GM21737 (cell line): ENCODE results near the gene KIR2DL3.
"Not testable (repeated sequence)": the region's sequence is repeated elsewhere in the genome, so short reads cannot be mapped to it uniquely, and the experiment has no call there.

Experiments
- ATAC-seq: cut with Tn5 transposase; IDR thresholded peaks from one replicate; pipeline ENCODE4 v1.9.1; 2021; ENCODE audit warnings: mild to moderate bottlenecking, moderate library complexity; ENCODE audit not compliant: unreplicated experiment

The KIR2DL3 gene

DNA sequence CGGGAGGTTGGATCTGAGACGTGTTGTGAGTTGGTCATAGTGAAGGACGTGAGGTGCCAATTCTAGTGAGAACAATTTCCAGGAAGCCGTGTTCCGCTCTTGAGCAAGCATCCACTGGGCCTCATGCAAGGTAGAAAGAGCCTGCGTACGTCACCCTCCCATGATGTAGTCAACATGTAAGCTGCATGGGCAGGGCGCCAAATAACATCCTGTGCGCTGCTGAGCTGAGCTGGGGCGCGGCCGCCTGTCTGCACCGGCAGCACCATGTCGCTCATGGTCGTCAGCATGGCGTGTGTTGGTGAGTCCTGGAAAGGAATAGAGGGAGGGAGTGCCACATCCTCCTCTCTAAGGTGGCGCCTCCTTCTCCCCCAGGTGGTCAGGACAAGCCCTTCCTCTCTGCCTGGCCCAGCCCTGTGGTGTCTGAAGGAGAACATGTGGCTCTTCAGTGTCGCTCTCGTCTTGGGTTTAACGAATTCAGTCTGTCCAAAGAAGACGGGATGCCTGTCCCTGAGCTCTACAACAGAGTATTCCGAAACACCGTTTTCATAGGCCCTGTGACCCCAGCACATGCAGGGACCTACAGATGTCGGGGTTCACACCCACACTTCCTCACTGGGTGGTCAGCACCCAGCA lies 47.9 kb downstream of the KIR2DL3 start:
- not testable (repeated sequence) for ATAC-seq

GRCh38 chr19:54788154-54788553 lies 49.8 kb downstream of the KIR2DL3 start:
- not testable (repeated sequence) for ATAC-seq

- no peak for ATAC-seq
Measured at GRCh38 chr19:54790711-54791110, 52.4 kb downstream of the KIR2DL3 start.

DNA sequence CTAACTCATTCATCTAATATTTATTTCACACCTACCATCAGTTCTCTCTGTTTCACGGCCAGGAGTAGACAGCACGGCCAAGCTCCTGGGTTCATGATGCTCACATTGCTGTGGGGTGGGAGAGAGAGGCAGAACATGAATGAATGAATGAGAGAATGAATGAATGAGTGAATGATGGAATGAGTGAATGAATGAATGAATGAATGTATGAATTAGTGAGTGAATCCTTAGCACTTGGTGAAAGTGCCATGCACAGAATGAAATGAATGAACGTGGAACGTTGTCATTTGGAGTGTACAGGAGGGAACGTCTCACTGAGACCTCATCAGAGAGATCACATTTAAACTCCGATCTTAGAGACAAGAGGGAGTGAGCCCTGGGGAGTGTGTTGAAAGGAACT lies 53.2 kb downstream of the KIR2DL3 start:
- ATAC-seq, result no peak

DNA sequence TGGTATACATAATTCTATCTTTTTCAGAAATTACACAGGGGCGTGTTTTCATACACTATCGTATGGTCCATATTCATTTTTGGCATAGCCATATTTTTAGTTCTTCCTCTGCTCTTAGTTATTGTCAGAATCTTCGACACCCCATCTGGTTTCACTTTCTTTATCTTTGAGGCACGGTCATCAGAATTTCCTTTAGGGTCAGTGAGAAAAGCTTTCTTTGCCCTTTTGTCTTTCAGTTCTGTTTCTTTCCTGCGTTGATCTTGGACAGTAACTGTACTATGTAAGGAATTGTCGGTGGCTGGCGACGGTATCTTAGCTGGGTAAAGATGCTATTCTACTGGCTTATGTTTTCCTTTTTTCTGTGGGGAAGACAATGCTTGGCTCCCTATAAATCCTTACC lies 54.5 kb downstream of the KIR2DL3 start:
- ATAC-seq, result no peak

DNA sequence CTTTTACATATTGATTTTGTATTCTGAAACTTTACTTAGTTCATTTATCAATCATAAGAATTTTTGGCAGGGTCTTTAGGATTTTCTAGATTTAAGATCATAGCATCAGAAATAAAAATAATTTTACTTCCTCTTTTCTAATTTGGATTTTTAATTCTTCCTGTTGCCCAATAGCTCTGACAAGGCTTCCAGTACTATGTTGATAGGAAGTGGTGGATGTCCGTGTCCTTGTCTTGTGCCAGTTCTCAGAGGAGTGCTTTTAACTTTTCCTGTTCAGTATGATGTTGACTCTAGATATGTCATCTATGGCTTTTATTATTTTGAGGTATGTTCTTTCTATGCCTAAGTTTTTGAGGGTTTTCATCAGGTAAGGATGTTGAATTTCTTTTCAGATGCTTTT lies 57.4 kb downstream of the KIR2DL3 start:
- ATAC-seq, result no peak
